MM.1S (cell line): Measurements from ENCODE around the gene WNT8B.

Source experiments
- EZH2phosphoT487 ChIP-seq: fragments of 300-600 bp; sonication (generic); IDR thresholded peaks from 2 replicates; pipeline ENCODE4 v1.6.1; 2018; ENCODE audit warnings: antibody characterized with exemption, low read length
- TF ChIP-seq, protein P1 (sequence below): fragments of 300-600 bp; sonication (generic); IDR thresholded peaks from 2 replicates; pipeline ENCODE4 v1.5.1; 2016; ENCODE audit warnings: antibody characterized with exemption, low read length, mixed read lengths

DNA sequence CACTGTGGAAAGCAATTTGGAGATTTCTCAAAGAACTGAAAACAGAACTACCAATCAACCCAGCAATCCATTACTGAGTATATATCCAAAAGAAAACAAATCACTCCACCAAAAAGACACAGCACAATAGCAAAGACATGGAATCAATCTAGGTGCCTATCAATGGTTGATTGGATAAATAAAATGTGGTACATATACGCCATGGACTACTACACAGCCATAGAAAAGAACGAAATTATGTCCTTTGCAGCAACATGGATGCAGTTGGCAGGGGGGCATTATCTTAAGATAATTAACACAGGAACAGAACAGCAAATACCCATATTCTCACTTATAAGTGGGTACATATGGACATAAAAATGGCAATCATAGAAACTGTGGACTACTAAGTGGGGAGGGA is 35.4 kb upstream of the WNT8B start:
- TF ChIP-seq, protein P1, sequence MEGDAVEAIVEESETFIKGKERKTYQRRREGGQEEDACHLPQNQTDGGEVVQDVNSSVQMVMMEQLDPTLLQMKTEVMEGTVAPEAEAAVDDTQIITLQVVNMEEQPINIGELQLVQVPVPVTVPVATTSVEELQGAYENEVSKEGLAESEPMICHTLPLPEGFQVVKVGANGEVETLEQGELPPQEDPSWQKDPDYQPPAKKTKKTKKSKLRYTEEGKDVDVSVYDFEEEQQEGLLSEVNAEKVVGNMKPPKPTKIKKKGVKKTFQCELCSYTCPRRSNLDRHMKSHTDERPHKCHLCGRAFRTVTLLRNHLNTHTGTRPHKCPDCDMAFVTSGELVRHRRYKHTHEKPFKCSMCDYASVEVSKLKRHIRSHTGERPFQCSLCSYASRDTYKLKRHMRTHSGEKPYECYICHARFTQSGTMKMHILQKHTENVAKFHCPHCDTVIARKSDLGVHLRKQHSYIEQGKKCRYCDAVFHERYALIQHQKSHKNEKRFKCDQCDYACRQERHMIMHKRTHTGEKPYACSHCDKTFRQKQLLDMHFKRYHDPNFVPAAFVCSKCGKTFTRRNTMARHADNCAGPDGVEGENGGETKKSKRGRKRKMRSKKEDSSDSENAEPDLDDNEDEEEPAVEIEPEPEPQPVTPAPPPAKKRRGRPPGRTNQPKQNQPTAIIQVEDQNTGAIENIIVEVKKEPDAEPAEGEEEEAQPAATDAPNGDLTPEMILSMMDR: no peak
- no peak for TF ChIP-seq EZH2phosphoT487
